GM19023 (cell line): ENCODE results near the gene SOAT2.
A peak's percentile ranks its signal among the peaks of the same experiment; 100 is the strongest.

Experiments used
- ATAC-seq: cut with Tn5 transposase; IDR thresholded peaks from one replicate; pipeline ENCODE4 v1.9.1; 2021; ENCODE audit warnings: mild to moderate bottlenecking, moderate library complexity; ENCODE audit not compliant: unreplicated experiment

SOAT2 gene

GRCh38 chr12:53102883-53103807 is at the start of gene SOAT2:
TSS of gene SOAT2 (plus strand) at chr12:53103486. CDS start at chr12:53103578, 92 bp downstream.
- ATAC-seq: no peak

- peak; percentile 92 for ATAC-seq
These were observed 49.0 kb upstream of the SOAT2 start for GRCh38 chr12:53054112-53054878.

- ATAC-seq: no peak
These were observed 47.6 kb upstream of the SOAT2 start for GRCh38 chr12:53055471-53056266.

- ATAC-seq: no peak
These were observed 47.0 kb upstream of the SOAT2 start for GRCh38 chr12:53056296-53056695.

- no peak for ATAC-seq
These were observed 46.4 kb upstream of the SOAT2 start for GRCh38 chr12:53056901-53057300.

GRCh38 chr12:53057816-53058500 is 45.3 kb upstream of the SOAT2 start:
- no peak for ATAC-seq

- no peak for ATAC-seq
These were observed 44.4 kb upstream of the SOAT2 start for GRCh38 chr12:53058674-53059433.

- ATAC-seq: no peak
These were observed 43.7 kb upstream of the SOAT2 start for GRCh38 chr12:53059434-53060063.

- ATAC-seq: no peak
These were observed 43.1 kb upstream of the SOAT2 start for GRCh38 chr12:53060064-53060720.

GRCh38 chr12:53060721-53061276 is 42.5 kb upstream of the SOAT2 start:
- no peak for ATAC-seq

- ATAC-seq: no peak
These were observed 41.8 kb upstream of the SOAT2 start for GRCh38 chr12:53061404-53062010.

- no peak for ATAC-seq
These were observed 41.0 kb upstream of the SOAT2 start for GRCh38 chr12:53062011-53062961.

GRCh38 chr12:53062977-53063707 is 40.1 kb upstream of the SOAT2 start:
- ATAC-seq: no peak

GRCh38 chr12:53063708-53064612 is 39.3 kb upstream of the SOAT2 start:
- ATAC-seq: no peak
